GM23248 (cell line): ENCODE results near the gene NAA16.

Experiments used
- EZH2 ChIP-seq: fragments of 200-600 bp; sonication (generic); IDR thresholded peaks from 2 replicates; pipeline ENCODE4 v1.6.1; 2018; ENCODE audit warnings: antibody characterized with exemption, mild to moderate bottlenecking; ENCODE audit not compliant: insufficient read depth, poor library complexity, severe bottlenecking
- EZH2phosphoT487 ChIP-seq: fragments of 200-600 bp; sonication (generic); IDR thresholded peaks from 2 replicates; pipeline ENCODE4 v1.6.1; 2018; ENCODE audit warnings: antibody characterized with exemption, moderate library complexity, mild to moderate bottlenecking, low read depth; ENCODE audit not compliant: insufficient read depth

DNA sequence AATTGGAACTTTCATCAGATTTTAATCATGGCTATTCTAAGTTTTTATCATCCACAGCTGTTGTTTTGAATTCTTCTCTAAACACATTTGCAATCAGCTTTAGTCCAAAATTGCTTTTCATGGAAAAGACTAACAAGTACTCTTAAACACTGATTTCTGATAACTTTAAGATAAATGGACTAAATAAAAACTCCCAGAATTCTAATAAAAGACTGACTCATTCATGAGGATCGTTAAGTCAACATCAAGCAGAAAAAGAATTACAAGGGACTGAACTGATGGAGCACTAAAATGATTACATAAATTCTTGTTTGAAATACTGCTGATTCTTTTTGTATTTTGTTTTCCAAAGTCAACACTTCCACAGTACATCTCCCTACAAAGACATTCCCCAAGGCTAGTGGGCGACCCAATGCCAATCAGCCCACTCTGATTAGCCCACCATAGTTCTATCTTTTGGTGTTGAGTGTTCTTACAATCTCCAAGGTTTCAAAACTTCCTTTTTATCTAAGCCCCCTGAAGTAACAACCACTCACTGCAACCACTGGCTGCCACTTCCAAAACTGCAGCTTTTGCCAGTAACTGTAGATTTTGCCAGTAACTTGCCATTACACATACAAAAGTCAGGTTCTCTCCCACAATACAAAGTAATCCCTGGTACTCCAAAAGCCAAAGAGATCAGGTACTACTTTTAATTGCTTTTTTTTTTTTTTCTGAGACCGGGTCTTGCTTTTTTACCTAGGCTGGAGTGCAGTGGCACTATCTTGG lies 14.0 kb upstream of the NAA16 start:
- no peak for TF ChIP-seq EZH2phosphoT487
- no peak for TF ChIP-seq EZH2
